Upper lobe of left lung (tissue), 6 donors: ENCODE data around the gene FTO. TPM values are rescaled to one million over a fixed set of nuclear protein-coding genes. Genes with fewer than 3 reads are reported as not detected.

Source experiments
- ATAC-seq, 2 donors: fragments of 200-7000 bp; cut with Tn5 transposase; one replicate each; pipeline ENCODE4 v1.9.1; 2022; ENCODE audit warnings: mild to moderate bottlenecking in 2 of 2, moderate library complexity in 2 of 2; ENCODE audit not compliant: low FRiP score in 2 of 2
- DNase-seq, 2 donors: peaks; one replicate each; pipeline ENCODE4 v3.0.0-alpha.2; 2019 to 2020
- H3K27ac ChIP-seq, 4 donors: fragments of 200-600 bp; sonication (generic); one replicate each; pipeline ENCODE4 v1.5.1; 2016 to 2019
- H3K27me3 ChIP-seq, 4 donors: fragments of 200-600 bp; sonication (generic); one replicate each; pipeline ENCODE4 v1.5.1; 2017 to 2019
- H3K36me3 ChIP-seq, 4 donors: fragments of 200-600 bp; sonication (generic); one replicate each; pipeline ENCODE4 v1.5.1; 2016 to 2019
- H3K4me1 ChIP-seq, 4 donors: fragments of 200-600 bp; sonication (generic); one replicate each; pipeline ENCODE4 v1.5.1; 2018 to 2019
- H3K4me3 ChIP-seq, 4 donors: fragments of 200-600 bp; sonication (generic); one replicate each; pipeline ENCODE4 v1.5.1; 2017 to 2019; ENCODE audit warnings: mild to moderate bottlenecking in 2 of 4, moderate library complexity in 1 of 4
- H3K9me3 ChIP-seq, 4 donors: fragments of 200-600 bp; sonication (generic); one replicate each; pipeline ENCODE4 v1.5.1; 2018 to 2019
- EP300 ChIP-seq, 4 donors: sonication (generic); formaldehyde crosslinking; IDR thresholded peaks; one replicate each; pipeline ENCODE4 v1.5.1; 2017; ENCODE audit warnings: antibody characterized with exemption in 4 of 4, control low read depth in 2 of 4
- POLR2A ChIP-seq, 4 donors: fragments of 450-650 bp; IDR thresholded peaks; one replicate each; pipeline ENCODE4 v1.5.1; 2016 to 2017; ENCODE audit warnings: antibody characterized with exemption in 4 of 4, mild to moderate bottlenecking in 2 of 4
- POLR2AphosphoS5 ChIP-seq, 2 donors: sonication (generic); formaldehyde crosslinking; IDR thresholded peaks; one replicate each; pipeline ENCODE4 v1.5.1; 2017; ENCODE audit warnings: antibody characterized with exemption in 2 of 2
- WGBS, 2 donors: methylation state at CpG; one replicate each; pipeline ENCODE4 v1.1.5; 2017 to 2018; 5-methylcytosine and 5-hydroxymethylcytosine counted together
- total RNA-seq, 6 donors: library from RNA; depleted of rRNA in 4 of 6; stranded (reverse); fragments of >200 nt in 4 of 6; gene quantifications; one replicate each; pipeline versions ENCODE4 v1.1.0 to v1.2.1, GENCODE V29; 2016 to 2021
- TF ChIP-seq, protein P1 (sequence below), 6 experiments: fragments of 450-650 bp in 4 of 6; fragments of 200-600 bp in 2 of 6; sonication (generic) in 2 of 6; IDR thresholded peaks; one replicate each; pipeline ENCODE4 v1.5.1; 2016 to 2019; ENCODE audit warnings: antibody characterized with exemption in 6 of 6
- donor health status: DM: no; HTN: no; CAD: no; lungs with moderate emphysema.
- donor health status: DM: no; HTN: yes; CAD: no; lungs with severe emphysema.

The FTO gene
- total RNA-seq, 6 donors from 2014 or later: 62.9 to 114 (median 75.4) TPM

DNA sequence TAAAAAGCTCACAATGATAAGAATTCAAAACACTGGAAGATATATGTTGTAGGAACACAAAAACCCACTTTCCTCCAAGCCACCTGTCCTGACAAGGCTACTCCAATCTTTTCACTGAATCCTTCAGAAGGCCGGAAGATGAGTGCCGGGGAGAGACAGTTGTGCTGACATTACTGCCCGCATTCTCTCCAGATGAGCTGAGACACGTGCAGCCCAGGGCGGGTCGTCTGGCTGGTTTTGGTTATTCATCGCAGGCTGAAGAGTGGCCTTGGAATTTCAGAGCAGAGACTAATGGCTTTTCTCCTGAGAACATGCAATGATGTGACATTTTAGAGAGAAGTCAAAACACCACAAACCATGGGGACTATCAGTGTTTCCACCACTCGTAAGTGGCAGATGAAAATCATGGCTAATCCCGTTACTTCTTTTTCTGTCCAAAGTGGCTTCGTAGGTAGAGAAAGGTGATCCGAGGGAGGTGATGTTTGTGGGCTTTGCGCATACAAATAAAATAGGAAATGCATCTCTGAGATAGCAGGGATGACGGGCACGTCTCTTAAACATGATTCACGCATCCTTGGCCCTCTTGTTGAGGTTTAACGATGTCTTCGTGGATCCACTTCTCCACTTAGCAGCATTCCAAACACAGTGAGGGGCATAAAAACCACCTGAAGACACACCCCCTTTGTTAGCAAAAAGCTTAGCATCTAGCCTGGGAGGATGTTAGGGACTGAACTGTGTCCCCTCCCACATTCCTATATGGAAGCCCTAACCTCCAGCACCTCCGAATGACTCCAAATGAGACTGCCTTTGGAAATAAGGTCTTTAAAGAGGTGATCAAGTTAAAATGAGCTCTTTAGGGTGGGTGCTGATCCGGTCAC is 448.6 kb downstream of the FTO start:
- ATAC-seq (no peak), DNase-seq (no peak)
- Histone ChIP-seq H3K9me3 (no peaks in the 10 kb centered on the region), H3K36me3 (no peaks in the 10 kb centered on the region), H3K27ac (no peak overlapping the region), H3K4me3 (no peak overlapping the region), H3K27me3 (no peaks in the 10 kb centered on the region), H3K4me1 (no peaks in the 10 kb centered on the region)
- WGBS, 2 donors: 85 to 88% methylated on average over 19 of the region's 19 CpGs
- TF ChIP-seq, protein P1, sequence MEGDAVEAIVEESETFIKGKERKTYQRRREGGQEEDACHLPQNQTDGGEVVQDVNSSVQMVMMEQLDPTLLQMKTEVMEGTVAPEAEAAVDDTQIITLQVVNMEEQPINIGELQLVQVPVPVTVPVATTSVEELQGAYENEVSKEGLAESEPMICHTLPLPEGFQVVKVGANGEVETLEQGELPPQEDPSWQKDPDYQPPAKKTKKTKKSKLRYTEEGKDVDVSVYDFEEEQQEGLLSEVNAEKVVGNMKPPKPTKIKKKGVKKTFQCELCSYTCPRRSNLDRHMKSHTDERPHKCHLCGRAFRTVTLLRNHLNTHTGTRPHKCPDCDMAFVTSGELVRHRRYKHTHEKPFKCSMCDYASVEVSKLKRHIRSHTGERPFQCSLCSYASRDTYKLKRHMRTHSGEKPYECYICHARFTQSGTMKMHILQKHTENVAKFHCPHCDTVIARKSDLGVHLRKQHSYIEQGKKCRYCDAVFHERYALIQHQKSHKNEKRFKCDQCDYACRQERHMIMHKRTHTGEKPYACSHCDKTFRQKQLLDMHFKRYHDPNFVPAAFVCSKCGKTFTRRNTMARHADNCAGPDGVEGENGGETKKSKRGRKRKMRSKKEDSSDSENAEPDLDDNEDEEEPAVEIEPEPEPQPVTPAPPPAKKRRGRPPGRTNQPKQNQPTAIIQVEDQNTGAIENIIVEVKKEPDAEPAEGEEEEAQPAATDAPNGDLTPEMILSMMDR (IDR thresholded peaks at IDR 0.05): no peak
- TF ChIP-seq POLR2A (IDR thresholded peaks at IDR 0.05): no peak
- TF ChIP-seq EP300 (IDR thresholded peaks at IDR 0.05): no peak
- TF ChIP-seq POLR2AphosphoS5 (IDR thresholded peaks at IDR 0.05): no peak

DNA sequence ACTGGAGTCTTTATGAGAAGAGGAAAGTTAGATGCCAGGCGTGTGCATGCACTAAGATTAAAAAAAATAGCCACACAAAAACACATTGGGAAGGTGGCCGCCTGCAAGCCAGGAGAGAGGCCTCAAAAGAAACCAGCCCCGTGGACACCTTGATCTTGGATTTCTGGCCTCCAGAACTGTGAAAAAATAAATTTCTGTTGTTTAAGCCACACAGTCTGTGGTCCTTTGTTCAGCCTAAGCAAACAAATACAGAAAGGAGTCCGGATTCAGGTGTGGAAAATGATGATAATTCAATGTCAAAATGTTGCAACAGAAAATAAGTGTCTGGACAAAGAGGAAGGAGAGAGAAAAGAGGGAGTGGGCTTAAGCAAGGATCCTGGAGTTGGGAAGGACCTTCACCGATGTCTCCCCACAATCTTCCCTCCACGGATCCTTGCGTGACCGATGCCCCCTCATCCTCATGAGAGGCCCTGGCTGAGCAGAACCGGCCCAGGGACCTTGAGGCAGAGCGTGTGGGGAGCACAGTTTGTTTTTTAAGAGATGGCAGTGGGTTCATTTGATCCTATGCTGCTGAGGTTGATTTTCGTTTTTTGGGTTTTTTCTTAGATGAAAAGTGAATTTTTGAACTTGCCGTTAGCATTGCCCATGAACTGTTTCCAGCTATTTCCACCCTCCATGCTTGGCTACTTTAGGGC is 449.4 kb downstream of the FTO start:
- DNase-seq (no peak), ATAC-seq (no peak)
- WGBS, 2 donors: 91% methylated on average over 12 of the region's 12 CpGs
- Histone ChIP-seq H3K9me3 (no peaks in the 10 kb centered on the region), H3K4me1 (no peaks in the 10 kb centered on the region), H3K4me3 (no peak overlapping the region), H3K27me3 (no peaks in the 10 kb centered on the region), H3K27ac (no peak overlapping the region), H3K36me3 (no peaks in the 10 kb centered on the region)
- TF ChIP-seq, protein P1 (IDR thresholded peaks at IDR 0.05): no peak
- no peak for TF ChIP-seq POLR2A (IDR thresholded peaks at IDR 0.05)
- TF ChIP-seq POLR2AphosphoS5 (IDR thresholded peaks at IDR 0.05): no peak

DNA sequence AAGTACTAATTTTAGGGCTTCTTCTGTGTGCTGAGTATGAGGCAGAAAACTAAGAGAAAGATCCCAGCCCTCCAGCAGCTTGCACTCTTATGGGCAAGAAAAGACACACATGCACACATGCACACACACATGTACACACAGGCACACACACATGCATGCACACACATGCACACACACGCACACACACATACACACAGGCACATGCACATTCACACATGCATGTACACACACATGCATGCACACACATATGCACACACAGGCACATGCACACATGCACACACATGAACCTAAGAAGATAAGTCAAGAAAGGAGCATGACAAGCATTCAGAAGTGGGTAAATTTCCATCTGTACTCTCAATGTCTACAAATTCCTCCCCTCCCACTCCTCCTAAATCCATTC is 452.4 kb downstream of the FTO start:
- Histone ChIP-seq H3K9me3 (no peaks in the 10 kb centered on the region), H3K4me1 (no peaks in the 10 kb centered on the region), H3K4me3 (no peak overlapping the region), H3K36me3 (no peaks in the 10 kb centered on the region), H3K27me3 (no peaks in the 10 kb centered on the region), H3K27ac (no peak overlapping the region)
- 92% methylated on average over 1 of the region's 1 CpG; no CpG with 5 or more reads in 1 of the 2 donors for WGBS, 2 donors
- no peak for ATAC-seq
- no peak for DNase-seq
- TF ChIP-seq, protein P1 (IDR thresholded peaks at IDR 0.05): no peak
- TF ChIP-seq EP300 (IDR thresholded peaks at IDR 0.05): no peak
- TF ChIP-seq POLR2A (IDR thresholded peaks at IDR 0.05): no peak
- no peak for TF ChIP-seq POLR2AphosphoS5 (IDR thresholded peaks at IDR 0.05)

DNA sequence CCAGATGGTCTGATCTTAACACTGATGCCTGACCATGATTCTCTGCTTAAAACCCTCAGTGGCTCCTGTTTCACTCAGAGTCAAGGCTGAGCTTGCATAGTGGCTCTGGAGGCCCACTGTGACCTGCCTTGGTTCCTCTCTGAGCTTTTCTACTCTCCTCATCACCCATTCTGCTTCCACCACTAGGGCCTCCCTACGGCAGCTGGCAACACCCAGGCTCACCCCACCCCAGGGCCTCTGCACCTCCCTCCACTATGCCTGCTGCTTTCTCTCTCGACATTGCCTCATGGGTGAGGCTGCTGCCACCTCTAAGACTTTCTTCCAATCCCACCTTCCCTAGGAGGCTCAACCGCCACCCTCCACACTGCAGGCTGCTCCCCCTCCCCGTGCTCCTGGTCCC is 455.0 kb downstream of the FTO start:
- 81 to 87% methylated on average over 4 of the region's 4 CpGs for WGBS, 2 donors

More for the DNA sequence above, 455.0 kb downstream of the FTO start:
- Histone ChIP-seq H3K4me1 (no peaks in the 10 kb centered on the region), H3K36me3 (no peaks in the 10 kb centered on the region), H3K27ac (no peak overlapping the region), H3K9me3 (no peaks in the 10 kb centered on the region), H3K27me3 (no peaks in the 10 kb centered on the region), H3K4me3 (no peak overlapping the region)
- no peak for ATAC-seq
- TF ChIP-seq POLR2A (IDR thresholded peaks at IDR 0.05) (no peak), EP300 (IDR thresholded peaks at IDR 0.05) (no peak), POLR2AphosphoS5 (IDR thresholded peaks at IDR 0.05) (no peak)
- TF ChIP-seq, protein P1 (IDR thresholded peaks at IDR 0.05): no peak
- DNase-seq: no peak
